ENCODE measurements around the gene CABLES2.

DNA sequence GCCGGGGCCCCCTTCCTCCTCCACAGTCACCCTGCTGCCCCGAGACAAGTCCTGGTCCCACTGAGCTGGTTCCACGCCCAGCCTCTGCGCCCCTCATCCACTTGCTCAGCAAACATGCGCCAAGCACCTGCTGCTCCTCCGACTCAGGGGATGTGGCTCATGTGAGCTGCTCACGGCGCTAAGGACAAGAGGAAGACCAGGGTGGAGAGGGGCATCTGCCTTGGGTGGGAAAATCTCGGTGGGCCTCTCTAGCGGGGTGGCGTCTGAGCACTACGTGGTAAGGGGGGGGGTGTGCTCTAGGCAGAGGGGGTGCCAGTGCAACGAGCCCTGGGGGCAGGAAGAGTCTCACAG lies 44.5 kb downstream of the CABLES2 start:
- TF ChIP-seq POLR2A (IDR thresholded peaks at IDR 0.05; ENCODE audit: low read depth) (no peak), CTCF (IDR thresholded peaks at IDR 0.05) (no peak), POLR2AphosphoS5 (IDR thresholded peaks at IDR 0.05) (no peak), EP300 (IDR thresholded peaks at IDR 0.05) (no peak)
